Smooth muscle cell (in vitro differentiated cells): Measurements from ENCODE around the gene POLR1A. TPM values are rescaled to one million over a fixed set of nuclear protein-coding genes. Genes with fewer than 3 reads are reported as not detected.
A peak's percentile ranks its signal among the peaks of the same experiment; 100 is the strongest.

ENCODE experiments used
- DNase-seq: peaks from one replicate; lab custom pipeline; 2025; ENCODE audit not compliant: unreplicated experiment; lab: John Stamatoyannopoulos, UW
- H2AFZ ChIP-seq: fragments of 200-600 bp; sonication (generic); 2 replicates; pipeline ENCODE4 v1.6.0; 2016; ENCODE audit warnings: antibody characterized with exemption, low read depth, mild to moderate bottlenecking
- H3F3A ChIP-seq: fragments of 200-600 bp; sonication (generic); 2 replicates; pipeline ENCODE4 v1.6.0; 2017; ENCODE audit warnings: antibody characterized with exemption, low read depth
- H3K27ac ChIP-seq: fragments of 200-600 bp; sonication (generic); 2 replicates; pipeline ENCODE4 v1.5.1; 2016; ENCODE audit warnings: low read depth, mild to moderate bottlenecking
- H3K27me3 ChIP-seq: fragments of 200-600 bp; sonication (generic); 2 replicates; pipeline ENCODE4 v1.6.1; 2016; ENCODE audit warnings: low read depth, mild to moderate bottlenecking
- H3K36me3 ChIP-seq: fragments of 200-600 bp; sonication (generic); 2 replicates; pipeline ENCODE4 v1.5.1; 2016; ENCODE audit warnings: low read depth
- H3K4me1 ChIP-seq: fragments of 200-600 bp; sonication (generic); 2 replicates; pipeline ENCODE4 v1.5.1; 2016; ENCODE audit warnings: low read depth
- H3K4me2 ChIP-seq: fragments of 200-600 bp; sonication (generic); 2 replicates; pipeline ENCODE4 v1.6.0; 2016; ENCODE audit warnings: mild to moderate bottlenecking
- H3K4me3 ChIP-seq: fragments of 200-600 bp; sonication (generic); 2 replicates; pipeline ENCODE4 v1.5.1; 2016; ENCODE audit warnings: mild to moderate bottlenecking
- H3K79me2 ChIP-seq: fragments of 200-600 bp; sonication (generic); 2 replicates; pipeline ENCODE4 v1.6.0; 2016; ENCODE audit warnings: low read depth, mild to moderate bottlenecking
- H3K9ac ChIP-seq: fragments of 200-600 bp; sonication (generic); 2 replicates; pipeline ENCODE4 v1.6.0; 2016; ENCODE audit warnings: low read depth
- H3K9me3 ChIP-seq: fragments of 200-600 bp; sonication (generic); replicated peaks from 2 replicates; pipeline ENCODE4 v1.5.1; 2016; ENCODE audit warnings: low read depth
- H4K20me1 ChIP-seq: fragments of 200-600 bp; sonication (generic); 2 replicates; pipeline ENCODE4 v1.6.0; 2016; ENCODE audit warnings: low read depth
- CTCF ChIP-seq: fragments of 200-600 bp; sonication (generic); IDR thresholded peaks from 2 replicates; pipeline ENCODE4 v1.5.1; 2017; ENCODE audit warnings: borderline replicate concordance, mild to moderate bottlenecking, antibody characterized with exemption; ENCODE audit not compliant: insufficient read depth, poor library complexity, severe bottlenecking
- WGBS: methylation state at CpG from one replicate; pipeline ENCODE4 v1.1.7; 2016; ENCODE audit warnings: low lambda C conversion rate; 5-methylcytosine and 5-hydroxymethylcytosine counted together
- polyA plus RNA-seq: library from polyadenylated mRNA; unstranded; fragments of >200 nt; fragmentation: Nextera tagmentation; extraction: Ambion mirVana; gene quantifications from 2 replicates; pipeline ENCODE4 v1.2.1, GENCODE V29; 2016
- total RNA-seq: library from RNA; depleted of rRNA; stranded (reverse); fragments of >200 nt; gene quantifications from 2 replicates; pipeline ENCODE4 v1.2.3, GENCODE V29; 2014

The POLR1A gene
- total and polyA plus RNA-seq, 2 experiments from 2014 or later: 4.9 to 20.8 TPM

DNA sequence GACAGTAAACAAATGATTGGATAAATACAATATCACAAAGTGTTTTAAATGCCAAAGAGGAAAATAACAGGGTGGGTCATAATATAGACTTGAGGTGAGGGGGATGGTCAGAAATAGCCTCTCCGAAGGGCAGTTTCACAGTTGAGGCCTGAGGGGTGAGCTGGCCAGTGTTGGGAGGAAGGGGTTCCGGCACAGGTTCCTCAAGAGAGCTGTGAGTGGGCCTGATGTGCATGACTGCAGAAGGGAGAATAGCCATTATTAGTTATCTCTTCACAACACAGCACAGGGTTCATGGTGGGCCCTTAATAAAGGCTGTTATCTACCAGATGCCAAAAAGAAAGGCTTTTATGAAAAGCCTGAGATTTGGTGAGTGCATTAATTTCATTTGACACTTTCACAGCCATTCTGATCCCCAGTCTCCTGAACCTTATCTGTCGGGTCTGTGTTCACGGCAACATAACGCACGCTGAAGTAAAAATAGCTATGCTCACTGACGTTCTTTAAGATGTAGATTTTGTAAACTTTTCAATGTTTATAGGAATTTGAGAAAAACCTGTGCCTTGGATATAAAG, 39.6 kb downstream of the POLR1A start:
- H4K20me1 ChIP-seq: no peaks in the 10 kb centered on the region
- no peak overlapping the region for H3K4me3 ChIP-seq
- no peaks in the 10 kb centered on the region for H3F3A ChIP-seq
- peaks cover 7% of the 10 kb centered on the region for H3K9me3 ChIP-seq
- WGBS: 60% methylated on average over 7 of the region's 7 CpGs
- H2AFZ ChIP-seq: no peak overlapping the region
- H3K27me3 ChIP-seq: no peaks in the 10 kb centered on the region
- H3K4me1 ChIP-seq: no peaks in the 10 kb centered on the region
- H3K9ac ChIP-seq: no peak overlapping the region
- no peak for TF ChIP-seq CTCF
- no peaks in the 10 kb centered on the region for H3K79me2 ChIP-seq
- no peak for DNase-seq
- H3K4me2 ChIP-seq: no peak overlapping the region
- H3K27ac ChIP-seq: no peak overlapping the region
- H3K36me3 ChIP-seq: peaks cover 31% of the 10 kb centered on the region

- no peaks in the 10 kb centered on the region for H4K20me1 ChIP-seq
- 52% methylated on average over 5 of the region's 5 CpGs for WGBS
- DNase-seq: no peak
- no peak overlapping the region for H3K4me3 ChIP-seq
- no peak overlapping the region for H2AFZ ChIP-seq
- no peak overlapping the region for H3K4me2 ChIP-seq
- no peaks in the 10 kb centered on the region for H3K79me2 ChIP-seq
- H3K27ac ChIP-seq: no peak overlapping the region
- H3K4me1 ChIP-seq: no peaks in the 10 kb centered on the region
- H3F3A ChIP-seq: no peaks in the 10 kb centered on the region
- peaks cover 26% of the 10 kb centered on the region for H3K36me3 ChIP-seq
- no peak for TF ChIP-seq CTCF
- no peak overlapping the region for H3K9ac ChIP-seq
- peaks cover 7% of the 10 kb centered on the region for H3K9me3 ChIP-seq
- no peaks in the 10 kb centered on the region for H3K27me3 ChIP-seq
These were observed 40.2 kb downstream of the POLR1A start for GRCh38 chr2:86065512-86065911.

GRCh38 chr2:86064006-86064405, 41.7 kb downstream of the POLR1A start:
- Histone ChIP-seq H3K9me3 (peaks cover 7% of the 10 kb centered on the region), H3K27ac (peak overlapping the region; percentile 21), H3K79me2 (no peaks in the 10 kb centered on the region), H3K4me1 (no peaks in the 10 kb centered on the region), H2AFZ (no peak overlapping the region), H3K4me3 (no peak overlapping the region), H3K27me3 (no peaks in the 10 kb centered on the region), H3K9ac (no peak overlapping the region), H3K4me2 (no peak overlapping the region), H4K20me1 (no peaks in the 10 kb centered on the region), H3F3A (no peaks in the 10 kb centered on the region), H3K36me3 (peaks cover 26% of the 10 kb centered on the region)
- WGBS: 78% methylated on average over 2 of the region's 2 CpGs
- TF ChIP-seq CTCF: no peak
- DNase-seq: no peak

DNA sequence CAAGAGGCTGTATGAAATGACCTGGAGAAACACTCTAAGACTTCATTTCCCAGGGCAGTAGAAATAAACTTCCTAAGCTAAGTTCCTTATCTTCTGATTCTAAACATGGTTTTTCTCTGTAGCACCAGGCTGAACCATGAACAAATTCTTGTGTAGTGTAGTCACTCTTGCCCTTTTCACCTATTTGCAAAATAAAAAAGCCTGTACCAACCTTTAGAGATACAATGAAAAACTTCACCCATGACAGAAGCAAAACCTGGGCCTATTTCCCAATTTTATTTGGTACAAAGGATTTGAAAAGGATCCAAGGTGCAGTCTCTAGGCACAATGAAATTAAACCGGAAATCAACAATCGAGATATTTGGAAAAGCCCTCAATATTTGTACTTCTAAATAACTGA, 43.6 kb downstream of the POLR1A start:
- Histone ChIP-seq H4K20me1 (no peaks in the 10 kb centered on the region), H3K27me3 (no peaks in the 10 kb centered on the region), H3K79me2 (no peaks in the 10 kb centered on the region), H3F3A (no peaks in the 10 kb centered on the region), H3K36me3 (peaks cover 26% of the 10 kb centered on the region), H3K4me1 (no peaks in the 10 kb centered on the region), H3K4me2 (no peak overlapping the region), H3K9me3 (peaks cover 7% of the 10 kb centered on the region), H3K27ac (peak overlapping the region; percentile 27), H2AFZ (no peak overlapping the region), H3K9ac (no peak overlapping the region), H3K4me3 (no peak overlapping the region)
- WGBS: 100% methylated on average over 2 of the region's 2 CpGs
- no peak for TF ChIP-seq CTCF
- DNase-seq: no peak
